HG03039 (cell line): ENCODE data around the gene HTR1B.

ENCODE experiments used
- ATAC-seq: cut with Tn5 transposase; IDR thresholded peaks from one replicate; pipeline ENCODE4 v1.9.1; 2021; ENCODE audit warnings: mild to moderate bottlenecking, moderate library complexity; ENCODE audit not compliant: unreplicated experiment

The HTR1B gene

GRCh38 chr6:77463308-77463860, at the start of gene HTR1B:
Gene HTR1B (minus strand): TSS chr6:77463491. CDS start chr6:77463403, 88 bp downstream.
- ATAC-seq: no peak

- no peak for ATAC-seq
These were observed 49.3 kb upstream of the HTR1B start for GRCh38 chr6:77512554-77512953.

GRCh38 chr6:77511860-77512259, 48.6 kb upstream of the HTR1B start:
- no peak for ATAC-seq

- ATAC-seq: no peak
These were observed 39.7 kb upstream of the HTR1B start for GRCh38 chr6:77502981-77503380.

- no peak for ATAC-seq
These were observed 29.2 kb upstream of the HTR1B start for GRCh38 chr6:77492530-77492929.

- no peak for ATAC-seq
These were observed 24.6 kb upstream of the HTR1B start for GRCh38 chr6:77487808-77488425.

- no peak for ATAC-seq
These were observed 19.7 kb upstream of the HTR1B start for GRCh38 chr6:77482981-77483380.

GRCh38 chr6:77474973-77475372, 11.7 kb upstream of the HTR1B start:
- ATAC-seq: no peak

GRCh38 chr6:77474286-77474956, 11.1 kb upstream of the HTR1B start:
- ATAC-seq: no peak

- ATAC-seq: no peak
These were observed 7.7 kb upstream of the HTR1B start for GRCh38 chr6:77470983-77471382.

GRCh38 chr6:77468939-77469338, 5.6 kb upstream of the HTR1B start:
- no peak for ATAC-seq

- ATAC-seq: peak; percentile 55
These were observed 3.5 kb upstream of the HTR1B start for GRCh38 chr6:77466451-77467437.

- ATAC-seq: peak; percentile 82
These were observed 2.8 kb upstream of the HTR1B start for GRCh38 chr6:77466055-77466450.

- ATAC-seq: no peak
These were observed 1.2 kb upstream of the HTR1B start for GRCh38 chr6:77464495-77464867.

- no peak for ATAC-seq
These were observed 687 bp upstream of the HTR1B start for GRCh38 chr6:77463861-77464494.

GRCh38 chr6:77462359-77463307, 658 bp downstream of the HTR1B start:
- no peak for ATAC-seq

- no peak for ATAC-seq
These were observed 1.5 kb downstream of the HTR1B start for GRCh38 chr6:77461796-77462195.

GRCh38 chr6:77458421-77458820, 4.9 kb downstream of the HTR1B start:
- ATAC-seq: no peak

GRCh38 chr6:77457720-77458349, 5.5 kb downstream of the HTR1B start:
- peak; percentile 90 for ATAC-seq
